Rectal smooth muscle tissue (tissue), 1 donor: ENCODE data around the gene ZNF850.
"Not testable (repeated sequence)": the region's sequence is repeated elsewhere in the genome, so short reads cannot be mapped to it uniquely, and the experiment has no call there.

ENCODE experiments used
- H3K27ac ChIP-seq: one replicate; pipeline ENCODE4 v1.7.0; 2013; ENCODE audit warnings: low read depth, low read length, inconsistent platforms
- H3K27me3 ChIP-seq: one replicate; pipeline ENCODE4 v1.7.0; 2013; ENCODE audit warnings: low read length; ENCODE audit not compliant: control insufficient read depth, insufficient read depth
- H3K36me3 ChIP-seq: one replicate; pipeline ENCODE4 v1.7.0; 2013; ENCODE audit warnings: low read length; ENCODE audit not compliant: control insufficient read depth, insufficient read depth
- H3K4me1 ChIP-seq: one replicate; pipeline ENCODE4 v1.7.0; 2013; ENCODE audit warnings: low read length; ENCODE audit not compliant: control insufficient read depth, insufficient read depth
- H3K4me3 ChIP-seq: one replicate; pipeline ENCODE4 v1.7.0; 2013; ENCODE audit warnings: low read length
- H3K9ac ChIP-seq: one replicate; pipeline ENCODE4 v1.7.0; 2013; ENCODE audit warnings: low read length

ZNF850 gene

DNA sequence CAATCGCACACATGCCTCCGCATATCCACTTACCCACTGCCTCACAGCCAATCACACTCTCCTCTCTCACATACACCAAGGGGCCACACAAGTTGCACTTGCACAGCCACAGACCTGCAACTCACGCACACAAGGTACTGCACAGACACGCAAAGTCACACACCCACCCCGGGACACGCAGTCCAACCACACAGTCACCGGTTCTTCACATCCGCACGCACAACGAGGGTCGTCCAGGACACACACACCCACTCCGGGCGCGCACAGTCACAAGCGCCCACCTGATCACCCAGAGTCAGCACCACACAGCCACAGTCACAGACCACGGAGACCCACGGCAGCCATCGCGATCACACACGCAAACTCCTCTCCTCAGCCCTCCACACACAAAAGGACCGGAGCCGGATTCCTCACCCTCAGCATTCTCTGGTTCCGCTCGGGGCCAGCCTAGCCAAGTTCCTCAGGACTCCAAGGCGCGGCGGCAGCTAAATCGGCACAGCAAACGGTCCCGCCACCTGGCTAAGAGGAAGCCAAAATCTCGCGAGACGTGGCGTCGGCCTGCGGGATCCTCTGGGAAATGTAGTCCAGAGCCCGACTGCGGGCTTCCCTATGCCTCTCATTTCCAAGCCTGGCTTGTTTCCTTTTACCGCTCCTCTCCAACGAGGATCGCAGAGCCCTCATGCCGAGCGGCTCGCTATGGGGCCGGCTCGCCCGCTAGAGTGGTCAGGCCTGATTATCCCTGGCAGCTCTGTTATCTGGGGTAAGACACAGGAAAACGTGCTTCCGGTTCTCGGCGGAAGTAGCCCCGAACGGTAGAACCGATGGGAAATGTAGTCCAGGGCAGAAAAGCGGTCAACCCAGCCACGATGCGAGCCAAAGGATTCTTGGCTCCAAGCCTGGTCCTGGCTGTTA lies at the start of gene ZNF850:
ZNF850 (minus strand) TSS at position 497 of the 912 bp plus-strand sequence. CDS start 10,201 bp downstream, outside the sequence.
- peak within 1 kb of the TSS; percentile 41 for H3K27ac ChIP-seq
- H3K4me1 ChIP-seq, result peaks cover 5% of the 10 kb centered on the region
- peak within 1 kb of the TSS; percentile 92 for H3K4me3 ChIP-seq
- H3K27me3 ChIP-seq, result no peaks in the 10 kb centered on the region
- peak within 1 kb of the TSS; percentile 55 for H3K9ac ChIP-seq
- no peaks in the 10 kb centered on the region for H3K36me3 ChIP-seq

DNA sequence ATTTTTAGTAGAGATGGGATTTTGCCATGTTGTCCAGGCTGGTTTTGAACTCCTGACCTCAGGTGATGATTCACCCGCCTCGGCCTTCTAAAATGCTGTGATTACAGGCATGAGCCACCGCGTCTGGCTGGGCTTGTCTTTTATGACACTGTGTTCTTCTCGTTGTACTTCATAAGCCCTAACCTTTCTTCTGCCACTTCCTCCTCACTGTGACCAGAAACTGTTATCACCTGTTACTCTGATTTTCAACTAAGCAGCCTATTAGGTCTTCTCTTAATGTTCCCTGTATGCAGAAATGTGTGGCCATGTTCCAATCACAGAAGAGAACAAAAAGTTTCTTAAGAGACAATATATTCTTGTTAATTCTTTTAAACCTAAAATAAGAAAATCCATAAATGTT lies 49.2 kb upstream of the ZNF850 start:
- H3K4me3 ChIP-seq, result no peak overlapping the region
- peaks cover 38% of the 10 kb centered on the region for H3K36me3 ChIP-seq
- H3K27me3 ChIP-seq, result no peaks in the 10 kb centered on the region
- H3K4me1 ChIP-seq, result no peaks in the 10 kb centered on the region
- no peak overlapping the region for H3K9ac ChIP-seq
- H3K27ac ChIP-seq, result no peak overlapping the region

DNA sequence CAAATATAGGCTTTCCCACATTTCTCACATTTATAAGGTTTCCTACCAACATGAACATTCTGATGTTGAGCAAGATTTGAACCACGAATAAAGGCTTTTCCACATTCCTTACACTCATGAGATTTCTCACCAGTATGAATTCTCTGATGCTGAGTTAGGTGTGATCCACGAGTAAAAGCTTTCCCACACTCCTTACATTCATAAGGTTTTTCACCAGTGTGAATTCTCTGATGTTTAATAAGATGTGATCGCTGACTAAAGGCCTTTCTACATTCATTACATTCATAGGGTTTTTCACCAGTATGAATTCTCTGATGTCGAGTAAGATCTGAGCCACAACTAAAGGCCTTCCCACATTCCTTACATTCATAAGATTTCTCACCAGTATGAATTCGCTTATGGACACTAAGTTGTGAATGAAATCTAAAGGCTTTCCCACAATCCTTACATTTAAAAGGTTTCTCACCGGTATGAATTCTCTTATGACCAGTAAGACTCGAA lies 46.6 kb upstream of the ZNF850 start:
- Histone ChIP-seq H3K27ac (no peak overlapping the region), H3K9ac (no peak overlapping the region), H3K36me3 (peaks cover 41% of the 10 kb centered on the region), H3K27me3 (no peaks in the 10 kb centered on the region), H3K4me1 (no peaks in the 10 kb centered on the region), H3K4me3 (peak overlapping the region; percentile 20)

DNA sequence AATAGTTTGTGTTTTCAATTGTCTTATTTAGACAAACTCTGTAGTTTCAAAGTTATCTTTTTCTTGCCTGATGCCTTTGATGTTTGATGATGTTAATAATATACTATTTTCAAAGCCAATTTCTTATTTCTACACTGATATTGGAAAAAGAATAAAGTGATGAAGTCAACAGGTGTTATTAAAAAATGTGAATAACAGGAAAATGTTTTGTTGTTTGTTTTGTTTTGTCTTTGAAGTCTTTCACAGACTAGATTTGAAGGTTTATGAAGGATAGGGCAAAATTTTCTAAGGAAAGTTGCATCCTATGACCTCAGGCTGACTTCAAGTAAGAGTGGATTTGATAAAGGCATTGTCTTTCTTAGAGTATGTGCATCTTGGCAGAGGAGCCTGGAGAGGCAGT lies 34.4 kb upstream of the ZNF850 start:
- no peak overlapping the region for H3K4me3 ChIP-seq
- peaks cover 7% of the 10 kb centered on the region for H3K36me3 ChIP-seq
- H3K27me3 ChIP-seq, result no peaks in the 10 kb centered on the region
- H3K4me1 ChIP-seq, result no peaks in the 10 kb centered on the region
- no peak overlapping the region for H3K9ac ChIP-seq
- no peak overlapping the region for H3K27ac ChIP-seq

DNA sequence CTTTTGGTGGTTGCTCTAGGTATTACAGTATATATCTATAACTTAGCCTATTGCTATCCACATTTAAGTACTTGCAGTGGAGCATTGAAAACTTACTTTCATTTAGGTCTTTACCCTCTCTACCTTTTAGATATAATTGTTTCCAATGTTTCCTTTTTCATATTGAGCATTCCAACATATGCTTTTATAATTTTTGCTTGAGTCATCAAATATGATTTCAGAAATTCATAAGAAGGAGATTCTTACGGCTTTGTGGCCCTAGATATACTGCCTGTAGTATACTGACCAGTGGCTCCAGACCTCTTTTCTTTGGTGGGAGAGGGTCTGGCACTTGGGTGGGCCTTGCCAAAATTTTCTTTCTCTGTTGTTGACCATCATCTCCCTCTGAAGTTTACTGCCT lies 32.8 kb upstream of the ZNF850 start:
- no peak overlapping the region for H3K27ac ChIP-seq
- no peaks in the 10 kb centered on the region for H3K4me1 ChIP-seq
- H3K9ac ChIP-seq, result no peak overlapping the region
- H3K4me3 ChIP-seq, result no peak overlapping the region
- H3K27me3 ChIP-seq, result no peaks in the 10 kb centered on the region
- peaks cover 7% of the 10 kb centered on the region for H3K36me3 ChIP-seq

DNA sequence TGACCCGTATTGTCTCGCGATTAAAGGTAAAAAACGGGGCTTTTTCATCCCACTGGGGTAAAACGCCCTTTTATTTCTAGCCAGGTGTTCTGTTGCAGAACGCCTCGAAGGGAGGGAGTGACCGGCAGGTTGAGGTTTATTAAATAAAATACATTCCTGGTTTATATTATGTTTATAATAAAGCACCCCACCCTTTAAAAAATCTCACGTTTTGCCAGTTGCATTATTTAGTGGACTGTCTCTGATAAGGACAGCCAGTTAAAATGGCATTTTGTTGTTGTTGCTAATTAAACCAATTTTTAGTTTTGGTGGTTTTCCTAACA lies 25.1 kb upstream of the ZNF850 start:
- Histone ChIP-seq H3K27ac (peak overlapping the region; percentile 58), H3K27me3 (no peaks in the 10 kb centered on the region), H3K36me3 (peaks cover 2% of the 10 kb centered on the region), H3K4me3 (peak overlapping the region; percentile 85), H3K9ac (no peak overlapping the region), H3K4me1 (no peaks in the 10 kb centered on the region)

DNA sequence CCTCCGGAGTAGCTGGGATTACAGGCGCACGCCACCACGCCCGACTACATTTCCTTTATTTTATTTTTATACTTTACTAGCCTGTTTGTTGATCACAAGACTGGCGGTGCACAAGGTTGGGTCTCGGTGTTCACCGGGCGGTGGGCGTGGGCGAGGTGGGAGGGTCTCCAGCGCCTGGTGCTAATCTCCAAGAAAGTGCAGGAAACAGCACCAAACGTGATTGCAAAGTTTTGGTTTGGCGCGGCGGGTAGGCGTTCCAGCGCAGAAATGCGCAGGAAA lies 24.0 kb upstream of the ZNF850 start:
- Histone ChIP-seq H3K4me3 (peak overlapping the region; percentile 80), H3K36me3 (no peaks in the 10 kb centered on the region), H3K9ac (no peak overlapping the region), H3K27me3 (no peaks in the 10 kb centered on the region), H3K4me1 (no peaks in the 10 kb centered on the region), H3K27ac (peak overlapping the region; percentile 44)

DNA sequence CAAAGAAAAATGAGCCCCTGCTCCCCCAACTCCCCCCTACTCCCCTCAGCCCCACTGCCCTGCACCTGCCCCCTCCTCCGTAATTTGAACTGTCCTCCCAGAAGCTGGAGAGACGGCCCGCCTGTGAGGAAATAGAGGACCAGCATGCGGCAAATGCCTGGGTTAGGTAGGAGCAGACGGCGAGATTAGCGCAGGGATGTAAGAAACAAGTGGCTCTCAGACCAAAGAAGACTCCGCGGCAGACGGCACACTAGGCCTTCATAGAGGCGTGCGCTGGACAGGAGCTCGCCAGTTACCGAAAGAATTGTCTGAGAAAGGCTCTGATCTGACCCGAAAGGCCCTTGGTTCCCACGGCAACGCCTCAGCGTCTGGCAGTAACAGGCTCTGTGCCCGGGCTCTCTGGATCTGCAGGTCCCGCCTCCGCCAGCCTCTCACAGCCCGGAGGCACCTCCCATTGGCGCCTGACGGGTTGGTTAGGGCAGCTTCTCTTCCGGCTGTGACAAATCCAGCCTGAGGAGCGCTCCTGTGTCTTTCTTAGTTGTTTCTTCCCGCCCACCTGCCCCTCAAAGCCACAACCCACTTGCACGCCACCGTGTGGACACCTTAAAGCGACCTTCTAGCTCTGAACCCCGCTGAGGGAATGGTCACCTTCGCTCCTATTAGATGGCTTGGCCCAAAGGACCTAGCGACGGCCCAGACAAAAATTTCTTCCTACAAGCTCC lies 19.0 kb upstream of the ZNF850 start:
- not testable (repeated sequence) for H3K9ac ChIP-seq, H3K4me1 ChIP-seq, H3K36me3 ChIP-seq, H3K27me3 ChIP-seq, H3K4me3 ChIP-seq, H3K27ac ChIP-seq

DNA sequence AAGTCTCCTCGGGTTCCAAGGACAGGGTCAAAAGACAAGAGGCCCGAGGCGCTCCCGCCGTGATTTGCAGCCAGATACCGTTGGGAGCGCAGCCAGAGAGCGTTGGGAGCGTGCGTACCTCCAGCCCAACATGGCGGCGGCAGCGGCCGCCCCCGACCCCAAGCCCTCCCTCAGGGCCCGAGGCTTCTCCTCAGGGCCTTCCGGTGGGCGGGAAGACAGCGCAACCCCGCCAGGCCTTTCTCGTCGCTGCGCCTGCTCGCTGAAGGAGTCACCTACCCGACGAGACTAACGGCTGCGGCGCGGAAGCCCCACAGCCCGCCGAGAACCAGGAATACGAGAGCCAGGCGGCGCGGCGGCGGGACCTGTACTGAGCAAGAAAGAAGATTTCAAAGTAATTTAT lies 3.2 kb upstream of the ZNF850 start:
- Histone ChIP-seq H3K4me3 (no peak overlapping the region), H3K27me3 (no peaks in the 10 kb centered on the region), H3K36me3 (no peaks in the 10 kb centered on the region), H3K4me1 (peaks cover 5% of the 10 kb centered on the region), H3K27ac (no peak overlapping the region), H3K9ac (no peak overlapping the region)

DNA sequence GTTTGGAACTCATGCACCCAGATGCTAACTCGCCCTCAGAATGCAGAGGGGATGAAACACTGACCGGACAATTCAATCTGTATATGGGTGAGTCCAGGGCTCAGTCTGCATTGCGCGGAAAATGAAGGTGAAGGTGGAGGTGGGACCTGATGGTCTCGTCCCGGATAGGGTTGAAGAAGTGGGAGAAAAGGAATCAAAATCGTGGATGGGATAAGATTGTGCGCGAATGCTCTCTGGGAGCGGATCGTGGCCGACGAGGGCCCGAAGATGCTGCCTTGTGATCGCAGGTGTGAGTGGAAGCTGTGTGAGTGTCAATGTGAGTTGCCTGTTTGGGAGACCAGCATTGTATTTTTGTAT lies 594 bp upstream of the ZNF850 start:
- peak overlapping the region; percentile 92 for H3K4me3 ChIP-seq
- no peak overlapping the region for H3K9ac ChIP-seq
- H3K36me3 ChIP-seq, result no peaks in the 10 kb centered on the region
- H3K27me3 ChIP-seq, result no peaks in the 10 kb centered on the region
- H3K4me1 ChIP-seq, result peaks cover 5% of the 10 kb centered on the region
- H3K27ac ChIP-seq, result no peak overlapping the region

DNA sequence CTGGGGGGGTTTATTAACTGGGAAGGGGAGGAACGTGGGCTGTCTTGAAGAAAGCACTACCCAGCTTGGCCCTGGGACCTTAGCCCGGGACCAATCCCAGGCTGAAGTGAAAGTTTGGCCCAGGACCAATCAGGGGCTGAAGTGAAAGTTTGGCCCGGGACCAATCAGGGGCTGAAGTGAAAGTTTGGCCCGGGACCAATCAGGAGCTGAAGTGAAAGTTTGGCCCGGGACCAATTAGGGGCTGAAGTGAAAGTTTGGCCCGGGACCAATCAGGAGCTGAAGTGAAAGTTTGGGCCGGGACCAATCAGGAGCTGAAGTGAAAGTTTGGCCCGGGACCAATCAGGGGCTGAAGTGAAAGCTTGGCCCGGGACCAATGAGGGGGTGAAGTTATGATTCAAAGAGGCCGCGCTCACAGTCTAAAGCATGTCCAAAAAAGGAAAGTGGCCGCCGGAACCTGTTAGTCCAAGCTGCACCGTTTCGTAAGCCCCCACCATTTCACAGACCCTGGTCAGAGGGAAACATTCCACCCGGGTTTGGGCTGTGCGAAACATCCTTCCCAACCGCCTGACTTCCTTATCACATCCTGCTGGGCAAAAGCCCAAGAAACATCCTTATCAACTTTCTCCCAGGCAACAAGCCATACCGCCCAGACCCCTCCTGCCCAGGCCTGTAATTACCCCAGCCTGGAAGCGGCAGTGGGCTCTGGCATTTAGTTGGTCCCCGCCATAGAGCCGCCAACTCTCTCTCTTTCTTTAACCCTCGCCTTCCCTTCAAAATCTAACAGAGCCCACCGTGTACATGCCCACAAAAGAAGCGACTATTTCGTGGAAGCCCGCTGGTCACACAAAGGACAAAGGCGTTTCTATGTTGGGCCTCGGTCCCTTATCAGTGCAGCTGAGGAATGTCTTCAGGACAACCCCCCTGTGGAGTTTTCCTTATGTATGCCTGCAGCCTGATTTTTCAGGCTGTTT lies 1.1 kb downstream of the ZNF850 start:
- Histone ChIP-seq H3K4me3 (peak overlapping the region; percentile 92), H3K9ac (no peak overlapping the region), H3K4me1 (peaks cover 5% of the 10 kb centered on the region), H3K36me3 (no peaks in the 10 kb centered on the region), H3K27ac (peak overlapping the region; percentile 10), H3K27me3 (no peaks in the 10 kb centered on the region)

DNA sequence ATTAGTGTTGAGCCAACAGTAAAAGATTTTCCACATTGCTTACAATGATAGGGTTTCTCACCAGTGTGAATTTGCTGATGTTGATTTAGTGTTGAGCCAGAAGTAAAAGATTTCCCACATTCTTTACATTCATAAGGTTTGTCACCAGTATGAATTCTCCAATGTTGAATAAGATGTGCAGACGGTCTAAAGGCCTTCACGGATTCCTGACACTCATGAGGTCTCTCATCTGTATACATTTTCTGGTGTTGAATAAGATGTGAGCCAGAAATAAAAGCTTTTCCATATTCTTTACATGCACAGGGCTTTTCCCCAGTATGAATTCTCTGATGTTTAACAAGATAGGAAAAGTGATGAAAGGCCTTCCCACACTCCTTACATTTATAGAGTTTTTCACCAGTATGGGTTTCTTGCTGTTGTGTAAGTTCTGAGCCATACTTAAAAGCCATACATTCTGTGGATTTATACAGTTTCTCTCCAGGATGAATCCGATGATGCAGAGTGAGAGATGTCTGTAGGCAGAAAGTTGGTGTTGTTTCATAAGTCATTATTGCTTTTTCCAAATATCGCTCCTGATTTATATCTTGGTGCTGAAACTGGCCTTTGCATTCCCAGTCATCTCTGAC lies 22.4 kb downstream of the ZNF850 start:
- Histone ChIP-seq H3K27ac (no peak overlapping the region), H3K27me3 (no peaks in the 10 kb centered on the region), H3K9ac (no peak overlapping the region), H3K36me3 (peaks cover 33% of the 10 kb centered on the region), H3K4me3 (peak overlapping the region; percentile 9), H3K4me1 (no peaks in the 10 kb centered on the region)
